Activated CD8-positive, alpha-beta memory T cell treated with anti-CD3 and anti-CD28 coated beads, Interleukin-2, amount 10 ng/mL, durations not matched to agents 7 days and 5 days (primary cell): Measurements from ENCODE around the gene GLMP. TPM values are rescaled to one million over a fixed set of nuclear protein-coding genes. Genes with fewer than 3 reads are reported as not detected.

Experiments used
- ATAC-seq: fragments of 150-1000 bp; cut with Tn5 transposase; one replicate; pipeline ENCODE4 v1.10.0; 2021; ENCODE audit warnings: moderate library complexity
- CTCF ChIA-PET: fragments of 350-600 bp; sonication (Branson Sonifier 250); formaldehyde crosslinking; loops from one replicate; lab custom pipeline; 2021; ENCODE audit warnings: antibody characterized with exemption; lab: Charles Lee
- DNase-seq: peaks from one replicate; pipeline ENCODE4 v3.0.0-alpha.2; 2020
- H3K27ac Mint-ChIP-seq: one replicate; pipeline ENCODE4 v1.8.0; 2021; ENCODE audit warnings: mild to moderate bottlenecking, mixed read lengths
- H3K27me3 Mint-ChIP-seq: one replicate; pipeline ENCODE4 v1.8.0; 2021; ENCODE audit warnings: mixed read lengths
- H3K36me3 Mint-ChIP-seq: one replicate; pipeline ENCODE4 v1.8.0; 2021; ENCODE audit warnings: mild to moderate bottlenecking, mixed read lengths
- H3K4me1 Mint-ChIP-seq: one replicate; pipeline ENCODE4 v1.8.0; 2021; ENCODE audit warnings: mixed read lengths
- H3K4me3 Mint-ChIP-seq: one replicate; pipeline ENCODE4 v1.8.0; 2021; ENCODE audit warnings: mild to moderate bottlenecking, moderate library complexity, mixed read lengths
- H3K9me3 Mint-ChIP-seq: one replicate; pipeline ENCODE4 v1.8.0; 2022; ENCODE audit warnings: low read depth, mixed read lengths
- total RNA-seq, 2 experiments: library from RNA; stranded (reverse); gene quantifications; one replicate each; pipeline ENCODE4 v1.2.3, GENCODE V29; 2021

The GLMP gene
- total RNA-seq, 2 experiments from 2014 or later: 24.7 to 28.9 TPM

GRCh38 chr1:156244712-156245111, 50.8 kb downstream of the GLMP start:
- Mint-ChIP-seq H3K27ac (peak overlapping the region; percentile 78), H3K27me3 (no peaks in the 10 kb centered on the region), H3K4me1 (peaks cover 26% of the 10 kb centered on the region), H3K4me3 (peak overlapping the region; percentile 74), H3K36me3 (peaks cover 5% of the 10 kb centered on the region), H3K9me3 (no peaks in the 10 kb centered on the region)
- CTCF ChIA-PET: interaction anchor here (0.7 to 3.6 kb wide), 3 partner anchors 19 to 148 kb away, joined by 3 to 22 read pairs (median 5); no protein-coding TSS in a partner anchor
- ATAC-seq (no peak), DNase-seq (no peak)

DNA sequence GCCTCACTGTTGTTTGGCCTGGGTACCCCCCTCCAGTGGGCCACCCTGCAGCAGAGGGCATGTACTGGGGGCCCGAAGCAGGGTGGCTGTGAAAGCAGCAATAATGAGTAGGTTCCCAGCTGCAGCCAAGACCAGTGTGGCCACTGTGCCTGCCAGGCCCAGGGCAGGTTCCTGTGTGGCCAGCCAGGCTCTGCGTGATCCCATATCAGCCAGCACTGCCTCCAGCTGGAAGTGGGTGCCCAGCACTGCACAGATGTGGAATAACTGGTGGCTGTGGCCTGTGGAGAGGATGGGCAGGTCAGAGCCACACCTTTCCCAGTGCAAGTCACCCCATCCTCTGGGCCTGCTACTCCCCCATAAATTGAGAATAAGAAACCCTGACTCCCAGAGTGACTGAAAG, 51.4 kb downstream of the GLMP start:
- ATAC-seq (no peak), DNase-seq (no peak)
- Mint-ChIP-seq H3K27ac (no peak overlapping the region), H3K4me1 (peaks cover 26% of the 10 kb centered on the region), H3K4me3 (no peak overlapping the region), H3K9me3 (no peaks in the 10 kb centered on the region), H3K27me3 (no peaks in the 10 kb centered on the region), H3K36me3 (peaks cover 6% of the 10 kb centered on the region)
- CTCF ChIA-PET: no interaction called here

- CTCF ChIA-PET: no interaction called here
- ATAC-seq (no peak), DNase-seq (no peak)
- H3K4me1 Mint-ChIP-seq: peaks cover 26% of the 10 kb centered on the region
- H3K36me3 Mint-ChIP-seq: peaks cover 12% of the 10 kb centered on the region
- no peak overlapping the region for H3K4me3 Mint-ChIP-seq
- no peaks in the 10 kb centered on the region for H3K27me3 Mint-ChIP-seq
- H3K9me3 Mint-ChIP-seq: no peaks in the 10 kb centered on the region
- no peak overlapping the region for H3K27ac Mint-ChIP-seq
Measured at GRCh38 chr1:156242738-156243137, 52.7 kb downstream of the GLMP start.

Other genes starting within 250 kb of the GLMP start
- 10 to 100 TPM; 40.3 to 44.8 TPM for gene UBQLN4, start 241.9 kb downstream of the GLMP start, total RNA-seq
- 10 to 100 TPM; 59.3 to 60.6 TPM for gene LAMTOR2, start 240.9 kb downstream of the GLMP start, total RNA-seq
- not detected for gene RAB25, start 234.5 kb downstream of the GLMP start, total RNA-seq
- gene MEX3A, start 213.2 kb downstream of the GLMP start, total RNA-seq: under 1 TPM; 0.06 to 0.56 TPM
- 10 to 100 TPM; 37.3 to 41.9 TPM for gene LMNA, start 181.0 kb downstream of the GLMP start, total RNA-seq
- gene SEMA4A, start 142.1 kb downstream of the GLMP start, total RNA-seq: 10 to 100 TPM; 14.5 to 30.6 TPM
- gene SLC25A44, start 101.6 kb downstream of the GLMP start, total RNA-seq: 10 to 100 TPM; 41.4 to 48.4 TPM
- gene PMF1, start 82.7 kb downstream of the GLMP start, total RNA-seq: 10 to 100 TPM; 62.8 to 72.5 TPM
- 1 to 10 TPM in 1 of 2 experiments, under 1 TPM in 1; 0.93 to 1.0 TPM for gene BGLAP, start 53.5 kb downstream of the GLMP start, total RNA-seq
- 1 to 10 TPM; 5.0 to 6.1 TPM for gene PAQR6, start 47.6 kb downstream of the GLMP start, total RNA-seq
- gene SMG5, start 12.9 kb downstream of the GLMP start, total RNA-seq: 100 to 1,000 TPM in 1 of 2 experiments, 10 to 100 TPM in 1; 89.4 to 103 TPM
- gene TMEM79, start 11.4 kb downstream of the GLMP start, total RNA-seq: 10 to 100 TPM; 10.1 to 11.6 TPM
- not detected for gene VHLL, start 3.6 kb upstream of the GLMP start, total RNA-seq
- gene CCT3, start 42.6 kb upstream of the GLMP start, total RNA-seq: 100 to 1,000 TPM; 253 to 361 TPM
- gene TSACC, start 42.8 kb upstream of the GLMP start, total RNA-seq: not detected
- not detected for gene RHBG, start 73.5 kb upstream of the GLMP start, total RNA-seq
- gene MEF2D, start 205.1 kb upstream of the GLMP start, total RNA-seq: 10 to 100 TPM; 57.1 to 63.1 TPM